A549 (cell line): Measurements from ENCODE around the gene CDIP1. TPM values are rescaled to one million over a fixed set of nuclear protein-coding genes. Genes with fewer than 3 reads are reported as not detected.

Experiments used
- ATAC-seq, 2 experiments: fragments of 200-7000 bp in 1 of 2; fragments of >200 bp in 1 of 2; cut with Nextera tagmentation in 1 of 2; cut with Tn5 transposase in 1 of 2; 3 replicates each; pipeline versions ENCODE4 v1.8.0 to v1.9.1; 2018 to 2020; ENCODE audit warnings: mild to moderate bottlenecking in 1 of 2, moderate library complexity in 1 of 2
- CTCF ChIA-PET: fragments of 300-600 bp; sonication (Branson Sonifier 250); formaldehyde crosslinking; extraction: SDS; loops from one replicate; lab custom pipeline; 2021; ENCODE audit warnings: antibody characterized with exemption, inconsistent platforms; lab: Yijun Ruan, JAX
- POLR2A ChIA-PET: fragments of 350-600 bp; formaldehyde crosslinking; extraction: SDS; loops from one replicate; lab custom pipeline; 2021; ENCODE audit warnings: antibody characterized with exemption, inconsistent platforms; lab: Yijun Ruan, JAX
- DNase-seq, 2 experiments: peaks; one replicate each; pipeline versions ENCODE4 v3.0.0 to v3.0.0-alpha.2; 2011 to 2016; ENCODE audit warnings: low read depth in 1 of 2, low spot score in 1 of 2
- FAIRE-seq: peaks from 2 replicates; lab custom pipeline; 2011; peaks lifted over from hg19 to GRCh38; lab: Jason Lieb, UNC
- H3K27ac ChIP-seq, 2 experiments: fragments of >200 bp; sonication (Bioruptor Twin); formaldehyde crosslinking; 3 replicates each; pipeline ENCODE4 v1.5.1; 2016 to 2017
- H3K4me1 ChIP-seq: fragments of >200 bp; sonication (Bioruptor Twin); formaldehyde crosslinking; 3 replicates; pipeline ENCODE4 v1.6.1; 2016
- H3K4me2 ChIP-seq: fragments of >200 bp; sonication (Bioruptor Twin); formaldehyde crosslinking; 3 replicates; pipeline ENCODE4 v1.6.1; 2016
- H3K4me3 ChIP-seq: fragments of >200 bp; sonication (Bioruptor Twin); formaldehyde crosslinking; 3 replicates; pipeline ENCODE4 v1.5.1; 2016
- H3K9me3 ChIP-seq: fragments of >200 bp; sonication (Bioruptor Twin); formaldehyde crosslinking; 3 replicates; pipeline ENCODE4 v1.6.1; 2016
- BHLHE40 ChIP-seq: IDR thresholded peaks from 2 replicates; pipeline ENCODE4 v1.6.1; 2012; ENCODE audit warnings: low read depth, low read length, inconsistent platforms
- CBX2 ChIP-seq: fragments of 200-600 bp; sonication (generic); IDR thresholded peaks from 2 replicates; pipeline ENCODE4 v1.6.1; 2016; ENCODE audit warnings: low read depth, mild to moderate bottlenecking, borderline replicate concordance
- CTCF ChIP-seq: fragments of >200 bp; sonication (Bioruptor Twin); formaldehyde crosslinking; IDR thresholded peaks from 3 replicates; pipeline ENCODE4 v1.5.1; 2016
- E2F6 ChIP-seq: IDR thresholded peaks from 2 replicates; pipeline ENCODE4 v1.6.1; 2012; ENCODE audit warnings: low read depth, borderline replicate concordance
- ELK1 ChIP-seq: fragments of 150-350 bp; IDR thresholded peaks from 2 replicates; pipeline ENCODE4 v1.6.1; 2014; ENCODE audit warnings: low read depth, mild to moderate bottlenecking, low read length
- FOSB ChIP-seq: fragments of 250-450 bp; sonication (Bioruptor Pico); IDR thresholded peaks from 2 replicates; pipeline ENCODE4 v1.5.0; 2020; ENCODE audit warnings: mild to moderate bottlenecking, moderate library complexity
- FOSL2 ChIP-seq, 2 experiments: fragments of 450-650 bp in 1 of 2; fragments of >200 bp in 1 of 2; sonication (Bioruptor Twin) in 1 of 2; formaldehyde crosslinking; IDR thresholded peaks; 2 replicates each; pipeline versions ENCODE4 v1.5.0 to v1.6.1; 2016 to 2020; ENCODE audit warnings: mild to moderate bottlenecking in 1 of 2, moderate library complexity in 1 of 2
- FOXS1 ChIP-seq: fragments of 250-450 bp; sonication (Bioruptor Pico); IDR thresholded peaks from 2 replicates; pipeline ENCODE4 v1.5.0; 2020; ENCODE audit warnings: mild to moderate bottlenecking, moderate library complexity
- HES2 ChIP-seq: fragments of >200 bp; sonication (Bioruptor Twin); formaldehyde crosslinking; IDR thresholded peaks from 2 replicates; pipeline ENCODE4 v1.6.1; 2016
- HOXA7 ChIP-seq: fragments of 250-450 bp; sonication (Bioruptor Pico); IDR thresholded peaks from 2 replicates; pipeline ENCODE4 v1.5.0; 2020; ENCODE audit warnings: mild to moderate bottlenecking, moderate library complexity
- HOXB5 ChIP-seq: fragments of 250-450 bp; sonication (Bioruptor Pico); IDR thresholded peaks from 2 replicates; pipeline ENCODE4 v1.5.0; 2020; ENCODE audit warnings: mild to moderate bottlenecking, moderate library complexity
- JUN ChIP-seq, 2 experiments: fragments of >200 bp; sonication (Bioruptor Twin); formaldehyde crosslinking; IDR thresholded peaks; 2 replicates in 1 of 2; 3 replicates in 1 of 2; pipeline ENCODE4 v1.6.1; 2016 to 2017
- KDM1A ChIP-seq: fragments of 200-600 bp; sonication (generic); IDR thresholded peaks from 2 replicates; pipeline ENCODE4 v1.6.1; 2016; ENCODE audit warnings: low read depth, mild to moderate bottlenecking
- MAFK ChIP-seq: fragments of 450-650 bp; IDR thresholded peaks from 2 replicates; pipeline ENCODE4 v1.6.1; 2014; ENCODE audit not compliant: partially characterized antibody
- MAX ChIP-seq: IDR thresholded peaks from 2 replicates; pipeline ENCODE4 v1.6.1; 2012
- PBX3 ChIP-seq: IDR thresholded peaks from 2 replicates; pipeline ENCODE4 v1.6.1; 2012
- POLR2A ChIP-seq: IDR thresholded peaks from 2 replicates; pipeline ENCODE4 v1.6.1; 2012; ENCODE audit warnings: mild to moderate bottlenecking, low read length
- RAD21 ChIP-seq, 2 experiments: fragments of >200 bp in 1 of 2; sonication (Bioruptor Twin) in 1 of 2; formaldehyde crosslinking in 1 of 2; IDR thresholded peaks in 1 of 2; conservative IDR thresholded peaks in 1 of 2; 2 replicates in 1 of 2; 3 replicates in 1 of 2; pipeline ENCODE4 v1.6.1; 2012 to 2018; ENCODE audit warnings: inconsistent platforms in 1 of 2
- RNF2 ChIP-seq: fragments of 200-600 bp; sonication (generic); IDR thresholded peaks from 2 replicates; pipeline ENCODE4 v1.6.1; 2016; ENCODE audit warnings: low read depth, mild to moderate bottlenecking, antibody characterized with exemption, moderate library complexity, borderline replicate concordance
- SREBF2 ChIP-seq: fragments of 450-650 bp; IDR thresholded peaks from 2 replicates; pipeline ENCODE4 v1.6.1; 2014; ENCODE audit warnings: mild to moderate bottlenecking, moderate library complexity
- TP53 ChIP-seq: fragments of 250-450 bp; sonication (Bioruptor Pico); IDR thresholded peaks from 2 replicates; pipeline ENCODE4 v1.5.0; 2021; ENCODE audit warnings: mild to moderate bottlenecking, moderate library complexity
- USF2 ChIP-seq: fragments of 450-650 bp; IDR thresholded peaks from 2 replicates; pipeline ENCODE4 v1.6.1; 2014; ENCODE audit warnings: antibody characterized with exemption
- ZFP36 ChIP-seq: fragments of 450-650 bp; IDR thresholded peaks from 2 replicates; pipeline ENCODE4 v1.6.1; 2014; ENCODE audit warnings: borderline replicate concordance; ENCODE audit not compliant: partially characterized antibody
- whole genome bisulfite sequencing: methylation state at CpG from one replicate; pipeline ENCODE4 v1.1.6; 2017; ENCODE audit errors: missing lambda C conversion rate; 5-methylcytosine and 5-hydroxymethylcytosine counted together
- polyA plus RNA-seq, 4 experiments: library from polyadenylated mRNA; depleted of rRNA in 3 of 4; stranded (reverse); fragments of >200 nt; fragmentation: RNase III in 1 of 4; extraction: RNeasy Plus Mini Kit Qiagen cat#74134 plus additional on column Dnase treatment in 1 of 4; gene quantifications; 2 replicates in 3 of 4; 3 replicates in 1 of 4; pipeline ENCODE4 v1.2.3, GENCODE V29; 2011 to 2017

Gene CDIP1
- polyA plus RNA-seq, 2 of the 4 experiments (the other 2 are of a cell fraction), result 3.7 to 8.4 TPM

GRCh38 chr16:4580250-4580649 is 41.7 kb upstream of the CDIP1 start:
- DNase-seq (peak in 1 of 2 experiments; percentile 48), FAIRE-seq (no peak), ATAC-seq (peak; percentile 54 to 78; a peak in 4 of 6 replicates)
- WGBS, result 12% methylated on average over 6 of the region's 6 CpGs
- TF ChIP-seq ELK1, result no peak
- 0 out of 2 replicates have a peak, but pooled peaks have one; percentile 1 for TF ChIP-seq MAX
- no peak for TF ChIP-seq FOSL2 (IDR thresholded peaks at IDR 0.05)
- peak; percentile 31 for TF ChIP-seq FOSL2 (CRISPR knock-in tag; IDR thresholded peaks at IDR 0.05)
- ChIA-PET CTCF (interaction anchor here (0.9 kb wide), 1 partner anchor 15 kb away, joined by 3 read pairs; no protein-coding TSS in a partner anchor), POLR2A (no interaction called here)
- Histone ChIP-seq H3K4me3 (no peak overlapping the region), H3K4me1 (peaks cover 13% of the 10 kb centered on the region), H3K27ac (peak overlapping the region; percentile 42 to 66; a peak in 3 of 6 replicates), H3K4me2 (peak overlapping the region; percentile 46; the same call in 2 of the 3 replicates), H3K9me3 (no peaks in the 10 kb centered on the region)

GRCh38 chr16:4578961-4579530 is 40.5 kb upstream of the CDIP1 start:
- FAIRE-seq, result no peak
- ATAC-seq, result no peak
- Histone ChIP-seq H3K4me1 (peaks cover 13% of the 10 kb centered on the region), H3K4me3 (no peak overlapping the region), H3K27ac (peak overlapping the region in 1 of 2 experiments; percentile 66; a peak in 1 of 6 replicates), H3K4me2 (no peak overlapping the region), H3K9me3 (no peaks in the 10 kb centered on the region)
- TF ChIP-seq FOXS1 (CRISPR knock-in tag) (no peak), SREBF2 (no peak), PBX3 (no peak)
- no peak for DNase-seq
- 87% methylated on average over 8 of the region's 13 CpGs for WGBS
- CTCF ChIA-PET, result interaction anchor here (0.9 to 2.0 kb wide), 4 partner anchors 9 to 73 kb away, joined by 3 to 10 read pairs (median 5); no protein-coding TSS in a partner anchor
- POLR2A ChIA-PET, result no interaction called here

- TF ChIP-seq ZFP36, result no peak
- no peak for TF ChIP-seq FOXS1 (CRISPR knock-in tag)
- TF ChIP-seq JUN (IDR thresholded peaks at IDR 0.05), result no peak
- no peak for TF ChIP-seq CBX2
- TF ChIP-seq HOXA7 (CRISPR knock-in tag), result no peak
- TF ChIP-seq POLR2A, result no peak
- TF ChIP-seq RNF2, result no peak
- TF ChIP-seq MAFK, result no peak
- no peak for TF ChIP-seq TP53
- no peak for TF ChIP-seq CTCF
- TF ChIP-seq FOSB, result no peak
- no peak for TF ChIP-seq FOSL2 (IDR thresholded peaks at IDR 0.05)
- no peak for TF ChIP-seq FOSL2 (CRISPR knock-in tag; IDR thresholded peaks at IDR 0.05)
- TF ChIP-seq HES2, result no peak
- TF ChIP-seq BHLHE40, result no peak
- TF ChIP-seq RAD21 (conservative IDR thresholded peaks at IDR 0.05 in 1 of 2, IDR thresholded peaks at IDR 0.05 in 1 of 2), result no peak
- no peak for TF ChIP-seq KDM1A
- no peak for TF ChIP-seq E2F6
- no peak for TF ChIP-seq USF2
- TF ChIP-seq HOXB5 (CRISPR knock-in tag), result no peak
- no peak for DNase-seq
- POLR2A ChIA-PET, result no interaction called here
- no peak for FAIRE-seq
- Histone ChIP-seq H3K4me2 (no peak overlapping the region), H3K27ac (no peak overlapping the region), H3K4me1 (peaks cover 13% of the 10 kb centered on the region), H3K9me3 (no peaks in the 10 kb centered on the region), H3K4me3 (no peak overlapping the region)
- 87% methylated on average over 15 of the region's 15 CpGs for WGBS
- CTCF ChIA-PET, result interaction anchor here (1.6 kb wide), 1 partner anchor 9 kb away, joined by 12 read pairs; no protein-coding TSS in a partner anchor
- ATAC-seq, result no peak
These were observed 37.4 kb upstream of the CDIP1 start for GRCh38 chr16:4576008-4576407.
